Left lung (tissue), 10 donors: ENCODE data around the gene RPS6KA2. TPM values are rescaled to one million over a fixed set of nuclear protein-coding genes. Genes with fewer than 3 reads are reported as not detected.

Experiments
- ATAC-seq: fragments of 200-7000 bp; cut with Tn5 transposase; one replicate; pipeline ENCODE4 v1.9.1; 2020; ENCODE audit warnings: moderate library complexity
- DNase-seq, 4 donors: peaks; one replicate each; pipeline ENCODE4 v3.0.0-alpha.2; 2013 to 2020
- H3K27ac ChIP-seq, 2 donors: fragments of 200-600 bp; sonication (generic) in 1 of 2; one replicate each; pipeline versions ENCODE4 v1.5.0 to v1.8.0; 2020 to 2021
- H3K27me3 ChIP-seq, 2 donors: fragments of 200-600 bp; sonication (generic) in 1 of 2; one replicate each; pipeline versions ENCODE4 v1.5.0 to v1.8.0; 2020 to 2021
- H3K36me3 ChIP-seq, 2 donors: fragments of 200-600 bp; sonication (generic) in 1 of 2; one replicate each; pipeline versions ENCODE4 v1.5.0 to v1.8.0; 2020 to 2021
- H3K4me1 ChIP-seq, 2 donors: fragments of 200-600 bp; one replicate each; pipeline ENCODE4 v1.8.0; 2021
- H3K4me3 ChIP-seq, 2 donors: fragments of 200-600 bp; sonication (generic) in 1 of 2; one replicate each; pipeline versions ENCODE4 v1.5.0 to v1.8.0; 2020 to 2021; ENCODE audit warnings: mild to moderate bottlenecking in 1 of 2
- H3K9me3 ChIP-seq, 2 donors: fragments of 200-600 bp; sonication (generic) in 1 of 2; one replicate each; pipeline versions ENCODE4 v1.5.0 to v1.8.0; 2020 to 2021
- intact Hi-C, 2 donors: fragments of 100-400 bp; cut with DNase I; formaldehyde crosslinking; loops; one replicate each; pipeline versions ENCODE4 v1.11.2 to v1.14.2; 2022
- polyA plus RNA-seq, 6 donors: library from polyadenylated mRNA; unstranded; fragments of 120-200 nt; gene quantifications; one replicate each; pipeline ENCODE4 v1.2.1, GENCODE V29; 2013; ENCODE audit not compliant: insufficient read length in 6 of 6
- total RNA-seq, 2 donors: library from RNA; stranded (reverse); fragmentation: NEBNext Ultra II Directional; extraction: Animal tissue kit (Norgen Biotek cat#: 25700); gene quantifications; one replicate each; pipeline ENCODE4 v1.2.1, GENCODE V29; 2021
- TF ChIP-seq, protein P1 (sequence below), 2 donors: fragments of 200-600 bp; sonication (generic) in 1 of 2; IDR thresholded peaks; one replicate each; pipeline versions ENCODE4 v1.5.0 to v1.8.0; 2021; ENCODE audit warnings: antibody characterized with exemption in 2 of 2
- donor health status: DM: no; HTN: yes; CAD: no.
- donor health status: DM: no; HTN: no; CAD: no.

The RPS6KA2 gene
- total and polyA plus RNA-seq, 8 donors = 42.0 to 160 (median 48.0) TPM

DNA sequence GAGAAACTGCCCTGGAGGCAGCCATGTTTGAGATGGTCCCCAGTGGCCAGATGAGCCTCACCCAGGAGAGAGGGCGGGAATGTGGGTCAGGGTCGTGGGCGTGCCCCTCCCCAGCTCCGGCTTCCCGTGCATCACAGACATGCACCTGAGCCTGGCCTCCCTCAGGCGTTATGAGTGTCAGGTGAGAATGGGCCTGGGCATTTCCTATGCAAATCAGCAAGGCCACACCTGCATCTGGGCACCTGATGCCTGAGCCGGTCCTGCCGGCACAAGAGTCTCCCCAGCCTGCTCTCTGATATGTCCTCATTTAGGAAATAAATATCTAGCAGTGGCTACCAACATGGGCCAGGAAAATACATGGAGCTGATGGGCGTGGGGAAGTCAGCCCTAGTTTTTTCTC, 123.0 kb downstream of the RPS6KA2 start:
- TF ChIP-seq, protein P1, sequence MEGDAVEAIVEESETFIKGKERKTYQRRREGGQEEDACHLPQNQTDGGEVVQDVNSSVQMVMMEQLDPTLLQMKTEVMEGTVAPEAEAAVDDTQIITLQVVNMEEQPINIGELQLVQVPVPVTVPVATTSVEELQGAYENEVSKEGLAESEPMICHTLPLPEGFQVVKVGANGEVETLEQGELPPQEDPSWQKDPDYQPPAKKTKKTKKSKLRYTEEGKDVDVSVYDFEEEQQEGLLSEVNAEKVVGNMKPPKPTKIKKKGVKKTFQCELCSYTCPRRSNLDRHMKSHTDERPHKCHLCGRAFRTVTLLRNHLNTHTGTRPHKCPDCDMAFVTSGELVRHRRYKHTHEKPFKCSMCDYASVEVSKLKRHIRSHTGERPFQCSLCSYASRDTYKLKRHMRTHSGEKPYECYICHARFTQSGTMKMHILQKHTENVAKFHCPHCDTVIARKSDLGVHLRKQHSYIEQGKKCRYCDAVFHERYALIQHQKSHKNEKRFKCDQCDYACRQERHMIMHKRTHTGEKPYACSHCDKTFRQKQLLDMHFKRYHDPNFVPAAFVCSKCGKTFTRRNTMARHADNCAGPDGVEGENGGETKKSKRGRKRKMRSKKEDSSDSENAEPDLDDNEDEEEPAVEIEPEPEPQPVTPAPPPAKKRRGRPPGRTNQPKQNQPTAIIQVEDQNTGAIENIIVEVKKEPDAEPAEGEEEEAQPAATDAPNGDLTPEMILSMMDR (IDR thresholded peaks at IDR 0.05) = no peak
- Histone ChIP-seq H3K27ac (no peak overlapping the region), H3K9me3 (no peaks in the 10 kb centered on the region), H3K4me3 (no peak overlapping the region), H3K27me3 (no peaks in the 10 kb centered on the region), H3K4me1 (no peaks in the 10 kb centered on the region), H3K36me3 (peaks cover 0 to 89% of the 10 kb centered on the region in 2 donors)
- intact Hi-C loops = no loop called here
- DNase-seq = no peak
- no peak for ATAC-seq

DNA sequence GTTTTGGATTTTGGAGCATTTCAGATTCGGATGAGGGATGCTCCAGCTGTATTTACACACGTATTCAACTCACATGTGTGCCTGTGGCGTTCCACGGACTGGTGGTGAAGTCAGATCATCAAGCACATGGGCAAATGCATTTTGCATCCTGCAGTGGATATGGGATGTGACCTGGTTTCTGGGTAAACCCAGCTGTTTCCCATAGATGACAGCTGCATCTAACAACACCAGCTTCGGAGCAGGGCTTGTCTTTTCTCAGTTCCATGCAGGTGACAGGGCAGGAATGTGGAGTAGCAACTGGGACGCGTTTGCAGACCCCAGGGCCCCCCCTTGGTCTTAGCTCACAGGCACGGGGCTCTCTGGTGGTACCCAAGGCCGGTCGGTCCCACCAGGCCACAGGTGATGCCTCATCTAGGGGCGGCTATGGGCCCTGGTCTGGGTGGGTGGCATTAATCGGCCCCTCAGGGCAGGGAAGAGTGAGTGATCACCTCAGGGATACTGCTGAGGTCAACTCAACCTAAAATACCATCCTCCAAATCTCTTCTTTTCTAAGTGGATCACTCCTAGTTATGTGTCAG, 123.8 kb downstream of the RPS6KA2 start:
- Histone ChIP-seq H3K27me3 (no peaks in the 10 kb centered on the region), H3K36me3 (peaks cover 0 to 89% of the 10 kb centered on the region in 2 donors), H3K4me1 (no peaks in the 10 kb centered on the region), H3K27ac (no peak overlapping the region), H3K4me3 (no peak overlapping the region), H3K9me3 (no peaks in the 10 kb centered on the region)
- no peak for DNase-seq
- ATAC-seq = no peak
- TF ChIP-seq, protein P1 (IDR thresholded peaks at IDR 0.05) = no peak
- intact Hi-C loops = no loop called here

DNA sequence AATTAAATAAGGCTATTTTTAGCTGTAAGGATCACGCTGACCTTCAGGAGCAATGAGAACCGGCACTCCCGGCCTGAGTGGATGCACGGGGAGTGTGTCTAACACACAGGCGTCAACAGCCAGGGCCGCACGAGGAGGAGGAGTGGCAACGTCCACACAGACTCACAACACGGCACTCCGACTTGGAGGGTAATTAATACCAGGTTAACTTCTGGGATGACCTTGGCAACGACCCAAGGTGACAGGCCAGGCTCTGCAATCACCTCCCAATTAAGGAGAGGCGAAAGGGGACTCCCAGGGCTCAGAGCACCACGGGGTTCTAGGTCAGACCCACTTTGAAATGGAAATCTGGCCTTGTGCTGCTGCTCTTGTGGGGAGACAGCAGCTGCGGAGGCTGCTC, 124.6 kb downstream of the RPS6KA2 start:
- no peaks in the 10 kb centered on the region for H3K9me3 ChIP-seq
- no peak overlapping the region for H3K4me3 ChIP-seq
- intact Hi-C loops = no loop called here
- H3K4me1 ChIP-seq = no peaks in the 10 kb centered on the region
- no peak for DNase-seq
- H3K27me3 ChIP-seq = no peaks in the 10 kb centered on the region
- no peak for ATAC-seq
- peaks cover 0 to 94% of the 10 kb centered on the region in 2 donors for H3K36me3 ChIP-seq
- TF ChIP-seq, protein P1 (IDR thresholded peaks at IDR 0.05) = no peak
- H3K27ac ChIP-seq = no peak overlapping the region

DNA sequence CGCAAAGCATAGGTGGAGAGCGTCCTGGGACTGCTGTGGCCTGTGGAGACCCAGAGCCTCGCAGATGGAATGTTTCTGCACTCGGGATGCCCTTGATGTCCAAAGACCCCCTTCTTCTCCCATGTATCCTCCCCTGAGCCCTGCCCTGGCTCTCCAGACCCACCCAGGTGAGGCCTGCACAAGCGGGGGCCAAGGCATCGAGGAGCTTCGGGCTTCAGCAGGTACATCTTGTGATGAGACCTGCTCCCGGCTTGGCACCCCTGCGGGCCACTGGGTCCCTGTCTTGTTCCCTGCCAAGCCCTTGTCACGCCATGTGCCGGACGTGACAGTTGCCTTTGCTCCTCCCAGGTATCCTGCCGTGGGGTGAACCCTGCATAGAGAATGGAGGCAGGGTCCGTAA, 125.8 kb downstream of the RPS6KA2 start:
- ATAC-seq = no peak

DNA sequence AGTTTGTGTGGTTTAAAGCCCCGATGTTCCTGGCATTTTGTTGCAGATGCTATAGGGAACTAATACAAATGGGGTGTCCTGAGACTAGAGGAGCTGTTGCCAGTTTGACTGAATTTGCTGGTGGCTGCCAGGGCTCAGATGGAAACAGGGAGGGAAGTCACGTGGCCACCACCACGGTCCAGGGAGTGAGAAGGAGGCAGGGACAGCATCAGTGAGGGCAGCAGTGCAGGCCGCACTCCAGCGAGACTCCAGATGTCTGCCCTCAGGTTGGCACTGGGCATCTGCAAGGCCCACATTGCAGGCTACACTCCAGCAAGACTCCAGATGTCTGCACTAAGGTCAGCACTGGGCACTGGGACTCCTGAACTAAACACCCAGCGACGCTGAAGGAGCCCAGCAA, 126.8 kb downstream of the RPS6KA2 start:
- peaks cover 0 to 97% of the 10 kb centered on the region in 2 donors for H3K36me3 ChIP-seq
- H3K9me3 ChIP-seq = no peaks in the 10 kb centered on the region
- H3K27ac ChIP-seq = no peak overlapping the region
- ATAC-seq (no peak), DNase-seq (no peak)
- intact Hi-C loops = no loop called here
- no peaks in the 10 kb centered on the region for H3K4me1 ChIP-seq
- H3K27me3 ChIP-seq = no peaks in the 10 kb centered on the region
- TF ChIP-seq, protein P1 (IDR thresholded peaks at IDR 0.05) = no peak
- no peak overlapping the region for H3K4me3 ChIP-seq

More for the DNA sequence above, 125.8 kb downstream of the RPS6KA2 start:
- H3K27ac ChIP-seq = no peak overlapping the region
- intact Hi-C loops = no loop called here
- H3K36me3 ChIP-seq = peaks cover 0 to 97% of the 10 kb centered on the region in 2 donors
- TF ChIP-seq, protein P1 (IDR thresholded peaks at IDR 0.05) = no peak
- H3K9me3 ChIP-seq = no peaks in the 10 kb centered on the region
- H3K27me3 ChIP-seq = no peaks in the 10 kb centered on the region
- H3K4me1 ChIP-seq = no peaks in the 10 kb centered on the region
- no peak overlapping the region for H3K4me3 ChIP-seq
- no peak for DNase-seq
